Measurements from ENCODE around the gene PLA2G12A.

Gene PLA2G12A

DNA sequence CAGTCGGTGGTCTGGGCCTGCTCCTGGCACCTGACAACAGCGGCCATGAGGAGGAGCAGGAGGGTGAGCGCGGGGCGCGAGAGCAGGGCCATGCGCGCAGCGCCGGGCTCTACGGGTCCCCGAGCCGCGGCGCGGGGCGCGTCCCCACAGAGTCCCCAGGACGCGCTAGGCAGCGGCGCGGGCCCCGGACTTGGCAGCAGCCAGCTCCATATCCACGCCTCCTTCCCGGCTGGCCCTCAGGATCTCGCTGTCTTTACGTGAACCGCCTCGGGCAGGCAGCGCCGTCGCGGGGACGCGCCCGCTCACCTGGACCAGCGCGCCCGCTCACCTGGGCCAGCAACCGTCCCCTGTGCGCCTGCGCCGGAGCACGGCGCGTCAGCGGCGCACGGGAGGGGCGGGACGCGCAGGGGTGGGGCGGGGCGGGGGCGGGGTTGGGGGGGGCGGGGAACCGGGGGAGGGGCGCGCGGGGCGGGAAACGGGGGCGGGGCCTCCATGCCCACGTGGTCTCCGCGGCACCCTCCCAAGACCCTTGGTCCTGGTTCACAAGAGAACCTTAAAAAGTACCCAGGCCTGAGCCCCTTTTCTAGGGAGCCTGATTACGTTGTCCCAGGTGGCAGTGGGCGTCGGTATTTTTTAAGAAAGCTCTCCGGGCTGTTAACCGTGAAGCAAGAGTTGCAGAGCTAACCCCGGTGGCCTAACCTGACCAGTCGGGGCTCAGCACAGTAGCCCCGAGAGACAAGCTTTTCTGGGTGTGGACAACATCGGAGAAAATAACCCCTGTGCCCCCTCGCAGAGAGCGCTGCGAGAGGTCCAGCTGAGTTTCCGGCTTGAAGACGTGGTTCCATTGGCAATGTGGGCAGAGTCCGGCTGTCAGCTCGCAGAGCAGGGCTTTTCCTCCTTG lies at the start of gene PLA2G12A:
TSS of gene PLA2G12A (minus strand) at position 353 of the 901 bp plus-strand sequence. CDS start at position 92, 261 bp downstream.
- intact Hi-C loops (cut with DNase I) = loop anchor here (5.0 kb wide), 1 partner anchor 87 kb away; the partner anchor contains the start of gene GAR1
- DNase-seq = peak; percentile 37 to 93 (median 57)

GRCh38 chr4:109764789-109765402 lies 35.0 kb upstream of the PLA2G12A start:
- DNase-seq = no peak
- intact Hi-C loops (cut with DNase I) = no loop called here

DNA sequence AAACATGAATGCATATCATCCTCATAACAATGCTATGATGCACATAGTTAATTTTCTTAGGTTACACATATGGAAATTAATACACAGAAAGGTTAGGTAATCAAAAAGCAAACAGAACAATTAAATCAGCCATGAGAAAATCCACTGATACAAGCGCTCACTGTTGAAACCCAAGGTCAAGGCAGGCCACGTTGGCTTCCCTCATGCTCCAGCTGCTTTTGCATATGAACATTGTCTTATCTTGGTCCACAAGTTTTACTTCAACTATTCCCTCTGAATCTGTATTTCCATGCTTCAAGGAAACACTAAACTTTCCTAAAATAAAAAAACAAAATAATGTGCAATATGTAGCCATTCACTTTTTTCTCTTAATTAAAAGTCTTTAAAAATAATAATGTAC lies 34.5 kb upstream of the PLA2G12A start:
- no peak for DNase-seq
- intact Hi-C loops (cut with DNase I) = no loop called here

- intact Hi-C loops (cut with DNase I) = no loop called here
- DNase-seq = no peak
Observed at GRCh38 chr4:109760682-109761081, 30.8 kb upstream of the PLA2G12A start.

- intact Hi-C loops (cut with DNase I) = no loop called here
- DNase-seq = no peak
Observed at GRCh38 chr4:109755656-109756055, 25.8 kb upstream of the PLA2G12A start.

GRCh38 chr4:109754093-109754857 lies 24.4 kb upstream of the PLA2G12A start:
- no peak for DNase-seq
- intact Hi-C loops (cut with DNase I) = no loop called here

GRCh38 chr4:109752525-109752924 lies 22.7 kb upstream of the PLA2G12A start:
- intact Hi-C loops (cut with DNase I) = no loop called here
- DNase-seq = no peak

DNA sequence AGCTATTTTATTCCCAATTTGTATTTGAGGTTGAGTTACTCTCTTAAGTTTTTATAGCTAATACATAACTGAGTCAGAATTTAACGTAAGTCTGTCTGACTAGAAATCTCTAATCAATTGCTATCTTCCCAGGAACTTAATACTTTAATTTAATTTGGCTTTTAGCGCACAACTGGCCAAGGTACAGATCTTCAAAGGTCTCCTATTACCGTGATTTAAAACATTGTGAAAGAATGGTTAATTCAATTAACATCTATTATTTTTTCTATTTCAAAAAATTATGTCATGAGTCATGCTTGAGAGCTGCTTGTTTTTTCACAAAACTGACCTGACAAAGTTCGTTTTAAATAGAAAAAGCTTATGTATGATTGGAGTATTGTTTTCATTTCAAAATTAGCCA lies 22.0 kb upstream of the PLA2G12A start:
- intact Hi-C loops (cut with DNase I) = no loop called here
- DNase-seq = no peak

GRCh38 chr4:109750652-109751244 lies 20.9 kb upstream of the PLA2G12A start:
- intact Hi-C loops (cut with DNase I) = no loop called here

DNA sequence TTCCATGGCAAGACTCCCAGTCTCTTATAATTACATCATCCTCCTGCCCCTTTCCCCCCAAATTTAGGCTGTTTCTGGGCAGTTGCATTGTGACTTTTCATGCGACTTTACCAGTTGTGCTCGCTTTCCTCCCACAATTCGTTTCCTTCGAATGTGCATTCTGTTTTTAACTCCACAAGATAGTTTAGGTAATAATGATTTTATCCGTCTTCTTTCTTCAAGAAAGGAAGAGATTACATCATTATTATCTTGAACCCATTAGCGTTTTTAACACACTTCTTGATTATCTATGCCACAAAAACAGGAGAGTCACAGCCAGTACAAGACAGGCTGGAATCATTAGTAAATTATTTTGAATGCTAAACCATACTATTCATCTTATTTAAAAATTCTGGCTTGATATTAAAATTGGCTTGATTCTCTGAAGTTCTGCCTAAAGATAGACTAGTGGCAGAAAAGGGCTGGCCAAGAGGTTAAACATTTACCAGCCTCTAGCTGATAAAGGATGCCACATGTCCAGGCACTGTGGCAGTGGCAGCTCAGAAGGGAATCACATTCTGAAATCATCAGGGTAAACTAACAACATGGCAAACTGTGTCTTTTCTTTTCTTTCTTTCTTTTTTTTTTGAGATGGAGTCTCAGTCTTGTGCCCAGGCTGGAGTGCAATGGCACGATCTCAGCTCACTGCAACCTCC lies 19.7 kb upstream of the PLA2G12A start:
- intact Hi-C loops (cut with DNase I) = no loop called here
- DNase-seq = no peak

More at GRCh38 chr4:109750652-109751244, 20.9 kb upstream of the PLA2G12A start:
- no peak for DNase-seq

DNA sequence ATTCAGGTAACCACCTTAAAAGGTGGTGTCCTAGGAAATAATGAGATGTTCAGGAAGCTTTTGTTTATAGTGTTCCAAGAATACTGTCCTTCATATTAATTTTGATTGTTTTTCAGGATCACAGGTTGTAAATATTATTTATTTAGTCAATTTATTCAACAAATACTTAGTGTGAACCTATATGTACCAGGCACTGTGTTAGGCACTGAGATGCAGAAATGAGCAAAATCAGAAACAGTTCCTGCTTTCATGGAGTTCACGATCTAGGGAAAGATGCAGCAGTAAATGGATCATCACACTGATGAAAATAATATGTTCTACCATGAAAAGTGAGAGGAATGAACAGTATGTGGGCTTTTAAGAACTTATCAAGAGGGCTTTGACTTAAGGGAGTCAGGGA lies 18.2 kb upstream of the PLA2G12A start:
- intact Hi-C loops (cut with DNase I) = no loop called here
- DNase-seq = no peak

GRCh38 chr4:109746728-109747127 lies 16.9 kb upstream of the PLA2G12A start:
- no peak for DNase-seq
- intact Hi-C loops (cut with DNase I) = no loop called here

DNA sequence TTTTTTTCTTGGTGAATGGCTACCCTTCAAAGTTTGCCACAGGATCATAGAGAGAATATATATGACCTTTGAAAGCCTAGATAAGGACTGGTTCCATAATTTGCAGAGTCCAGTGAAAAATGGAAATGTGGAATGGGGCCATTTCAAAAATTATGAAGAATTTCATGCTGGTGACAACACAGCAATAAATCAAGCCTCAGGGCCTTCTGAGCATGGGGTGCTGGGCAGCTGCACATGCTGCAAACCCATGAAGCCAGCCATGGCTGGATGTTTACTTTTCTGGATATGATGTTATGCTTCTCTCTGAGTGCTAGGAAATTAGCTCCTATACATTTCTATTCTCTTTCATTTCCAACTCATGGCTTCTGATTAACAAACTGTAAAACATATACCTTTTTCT lies 16.0 kb upstream of the PLA2G12A start:
- intact Hi-C loops (cut with DNase I) = no loop called here

GRCh38 chr4:109739547-109739946 lies 9.7 kb upstream of the PLA2G12A start:
- DNase-seq = no peak
- intact Hi-C loops (cut with DNase I) = no loop called here

More for the DNA sequence above, 16.0 kb upstream of the PLA2G12A start:
- no peak for DNase-seq

DNA sequence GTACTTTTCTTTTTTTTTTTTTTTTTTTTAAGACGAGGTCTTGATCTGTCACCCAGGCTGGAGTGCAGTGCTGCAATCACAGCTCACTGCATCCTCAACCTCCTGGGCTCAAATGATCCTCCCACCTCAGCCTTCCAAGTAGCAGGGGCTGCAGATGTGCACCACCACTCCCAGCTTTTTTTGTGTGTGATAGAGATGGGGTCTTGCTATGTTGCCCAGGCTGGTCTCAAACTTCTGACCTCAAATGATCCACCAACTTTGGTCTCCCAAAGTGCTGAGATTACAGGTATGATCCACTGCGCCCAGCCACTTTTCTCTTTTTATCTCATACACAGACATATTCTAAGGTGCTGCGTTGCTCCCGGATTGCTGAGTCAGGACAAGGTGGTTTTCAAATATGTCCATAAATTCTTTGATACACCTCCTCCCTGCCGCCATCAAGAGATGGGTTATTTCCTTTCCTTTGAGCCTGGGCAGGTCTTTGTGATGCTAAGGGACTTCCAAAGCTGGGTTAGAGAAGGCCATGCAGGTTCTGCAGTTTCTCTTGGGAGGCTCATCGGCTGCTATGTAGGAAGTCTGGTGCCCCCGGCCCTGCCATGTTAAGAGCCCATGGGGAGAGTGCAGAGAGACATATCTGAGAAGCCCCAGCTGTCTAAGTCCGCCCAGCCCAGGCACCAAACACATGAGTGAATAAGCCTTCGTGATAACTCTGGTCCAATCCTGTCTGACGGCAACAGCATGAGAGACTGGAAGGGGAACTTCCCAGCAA lies 8.4 kb upstream of the PLA2G12A start:
- DNase-seq = no peak
- intact Hi-C loops (cut with DNase I) = no loop called here

DNA sequence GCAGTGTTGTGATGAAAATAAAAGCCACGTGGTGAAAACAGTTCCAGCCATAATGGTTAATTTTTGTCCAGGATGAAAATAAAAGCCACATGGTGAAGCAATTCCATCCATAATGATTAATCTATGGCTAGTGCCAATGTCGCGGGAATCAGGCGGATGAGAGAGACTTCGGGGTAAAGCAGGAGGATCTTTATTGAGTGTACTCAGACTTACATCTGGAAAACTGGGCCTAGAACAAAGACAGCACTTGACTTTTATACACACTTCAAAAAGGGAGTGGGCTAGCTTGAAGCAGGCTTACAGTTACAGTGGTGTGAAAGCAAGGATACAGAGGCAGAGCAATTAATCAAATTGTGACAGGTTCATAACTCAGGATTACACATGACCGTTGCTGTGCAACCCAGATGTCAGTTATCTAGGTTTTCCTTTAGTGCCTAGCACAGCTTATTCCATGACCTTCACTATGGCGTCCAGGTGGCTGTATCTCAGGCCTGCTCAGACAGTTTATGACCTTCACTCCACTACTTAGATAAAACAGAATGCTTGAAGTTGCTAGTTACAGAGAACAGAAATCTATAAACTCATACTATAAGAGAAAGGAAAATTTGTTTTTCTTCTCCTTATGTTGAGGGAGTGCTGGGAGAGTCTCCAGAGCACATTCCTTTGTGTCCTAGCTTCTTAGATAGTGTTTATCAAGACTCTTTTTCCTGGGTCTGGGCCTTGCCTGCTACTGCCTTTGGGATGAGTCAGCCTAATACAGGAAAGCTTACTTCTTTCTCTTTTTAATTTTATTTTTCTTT lies 5.9 kb upstream of the PLA2G12A start:
- DNase-seq = no peak
- intact Hi-C loops (cut with DNase I) = no loop called here

DNA sequence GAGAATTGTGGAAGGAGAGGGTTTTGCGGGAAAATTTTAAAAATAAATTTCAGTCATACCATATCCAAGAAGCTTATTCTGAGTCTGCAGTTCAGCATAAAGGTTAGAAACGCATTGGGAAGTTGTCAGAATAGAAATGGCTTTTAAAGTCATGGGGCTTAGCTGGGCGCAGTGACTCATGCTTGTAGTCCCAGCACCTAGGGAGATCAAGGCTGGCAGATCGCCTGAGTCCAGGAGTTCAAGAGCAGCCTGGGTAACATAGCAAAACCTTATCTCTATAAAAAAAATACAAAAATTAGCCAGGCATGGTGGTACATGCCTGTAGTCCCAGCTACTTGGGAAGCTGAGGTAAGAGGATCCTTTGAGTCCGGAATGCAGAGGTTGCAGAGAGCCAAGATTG lies 3.9 kb upstream of the PLA2G12A start:
- DNase-seq = no peak
- intact Hi-C loops (cut with DNase I) = loop anchor here (5.0 kb wide), 1 partner anchor 84 kb away; the partner anchor contains the start of gene GAR1
